Heart left ventricle (tissue), 16 donors: ENCODE results near the gene NYAP2. TPM values are rescaled to one million over a fixed set of nuclear protein-coding genes. Genes with fewer than 3 reads are reported as not detected.

Experiments used
- ATAC-seq, 4 donors: fragments of 200-7000 bp; cut with Tn5 transposase; one replicate each; pipeline ENCODE4 v1.9.1; 2020 to 2022; ENCODE audit warnings: moderate library complexity in 4 of 4, mild to moderate bottlenecking in 3 of 4, moderate number of reproducible peaks in 1 of 4
- DNase-seq, 5 donors: peaks; one replicate each; pipeline ENCODE4 v3.0.0-alpha.2; 2020
- H3K27ac ChIP-seq, 12 donors: fragments of 200-600 bp; sonication (generic) in 4 of 12; one replicate each; pipeline versions ENCODE4 v1.5.0 to v1.8.0; 2016 to 2022; ENCODE audit warnings: mild to moderate bottlenecking in 2 of 12
- H3K27me3 ChIP-seq, 9 donors: fragments of 200-600 bp; sonication (generic) in 2 of 9; one replicate each; pipeline versions ENCODE4 v1.5.1 to v1.8.0; 2016 to 2022; ENCODE audit warnings: mild to moderate bottlenecking in 3 of 9
- H3K36me3 ChIP-seq, 9 donors: fragments of 200-600 bp; sonication (generic) in 2 of 9; one replicate each; pipeline versions ENCODE4 v1.5.0 to v1.8.0; 2018 to 2022; ENCODE audit warnings: mild to moderate bottlenecking in 2 of 9
- H3K4me1 ChIP-seq, 12 donors: fragments of 200-600 bp; sonication (generic) in 4 of 12; one replicate each; pipeline versions ENCODE4 v1.5.0 to v1.8.0; 2016 to 2022; ENCODE audit warnings: mild to moderate bottlenecking in 3 of 12
- H3K4me3 ChIP-seq, 12 donors: fragments of 200-600 bp; sonication (generic) in 4 of 12; one replicate each; pipeline versions ENCODE4 v1.5.0 to v1.8.0; 2017 to 2022; ENCODE audit warnings: mild to moderate bottlenecking in 9 of 12, moderate library complexity in 4 of 12
- H3K9me3 ChIP-seq, 12 donors: fragments of 200-600 bp; sonication (generic) in 4 of 12; one replicate each; pipeline versions ENCODE4 v1.5.0 to v1.8.0; 2016 to 2022; ENCODE audit warnings: mild to moderate bottlenecking in 1 of 12
- CTCF ChIP-seq, 12 donors: fragments of 200-600 bp; sonication (generic) in 4 of 12; IDR thresholded peaks; one replicate each; pipeline versions ENCODE4 v1.5.0 to v1.8.0; 2018 to 2022; ENCODE audit warnings: antibody characterized with exemption in 12 of 12, mild to moderate bottlenecking in 5 of 12
- POLR2A ChIP-seq, 2 donors: fragments of 450-650 bp; IDR thresholded peaks; one replicate each; pipeline ENCODE4 v1.6.1; 2017; ENCODE audit warnings: antibody characterized with exemption in 2 of 2, mild to moderate bottlenecking in 2 of 2, moderate library complexity in 2 of 2
- whole genome bisulfite sequencing, 4 donors: extraction: QIAGEN DNeasy Blood & Tissue Kit in 2 of 4; methylation state at CpG; one replicate each; pipeline versions ENCODE4 v1.1.5 to v1.1.7; 2013 to 2018; 5-methylcytosine and 5-hydroxymethylcytosine counted together
- intact Hi-C, 10 donors: fragments of 100-400 bp; cut with DNase I; formaldehyde crosslinking; loops; one replicate each; pipeline versions ENCODE4 v1.11.1 to v1.14.2; 2022
- polyA plus RNA-seq, 2 donors: library from polyadenylated mRNA; stranded (reverse); fragments of 200-250 nt; gene quantifications; one replicate each; pipeline ENCODE4 v1.2.3, GENCODE V29; 2013
- total RNA-seq, 9 donors: library from RNA; depleted of rRNA in 2 of 9; stranded (reverse); fragments of >200 nt in 2 of 9; fragmentation: NEBNext Ultra II Directional in 3 of 9; extraction: Animal tissue kit (Norgen Biotek cat#: 25700) in 3 of 9; gene quantifications; one replicate each; pipeline versions ENCODE4 v1.1.0 to v1.2.4, GENCODE V29; 2016 to 2023
- donor health status: ischemic (EF 13 %, LVEDD 7.1; RV severe dilation, severe dysfunction).
- donor health status: healthy with polysubstance abuse.
- donor health status: DM: no; HTN: yes; CAD: no.
- donor health status: DM: no; HTN: no; CAD: no.
- donor health status: ischemic (EF 25% LVEDD 6.9; RV normal size, moderate dysfunction).
- donor health status: ischemic (EF 25% LVEDD 5.7; RV mildly dilated, moderate dysfunction).
- donor health status: healthy.
- donor health status: DM: yes; HTN: yes; CAD: no.
- donor health status: ischemic (EF 35%, LVEDD 5.7; RV mildly dilated, moderate dysfunction).
- donor health status: nonischemic (EF 11% LVEDD 7.7; RV severe dilation, severe dysfunction).
- donor health status: DM: yes; HTN: yes; CAD: no.
- donor health status: PGD.
- donor health status: ischemic (EF 29% LVEDD 5.4; RV normal size, mild dysfunction).
- donor health status: nonischemic (EF 23%, LVEDD 6.1; RV moderate dilation, normal function).

The NYAP2 gene
- total and polyA plus RNA-seq, 11 donors, result not detected

- TF ChIP-seq POLR2A (IDR thresholded peaks at IDR 0.05), result no peak
- ATAC-seq (no peak), DNase-seq (no peak)
- Histone ChIP-seq H3K36me3 (no peaks in the 10 kb centered on the region), H3K9me3 (no peaks in the 10 kb centered on the region), H3K27me3 (no peaks in the 10 kb centered on the region), H3K4me3 (no peak overlapping the region), H3K4me1 (no peaks in the 10 kb centered on the region), H3K27ac (no peak overlapping the region)
- intact Hi-C loops, result no loop called here
- 65 to 74% (median 68%) methylated on average over 5 of the region's 5 CpGs for WGBS, 4 donors
These were observed 293.7 kb downstream of the NYAP2 start for GRCh38 chr2:225693259-225693658.

GRCh38 chr2:225694664-225695063, 295.2 kb downstream of the NYAP2 start:
- no peak overlapping the region for H3K27ac ChIP-seq
- intact Hi-C loops, result no loop called here
- H3K4me3 ChIP-seq, result no peak overlapping the region
- no peak for TF ChIP-seq CTCF (IDR thresholded peaks at IDR 0.05)
- TF ChIP-seq POLR2A (IDR thresholded peaks at IDR 0.05), result no peak
- no peaks in the 10 kb centered on the region for H3K27me3 ChIP-seq
- no peaks in the 10 kb centered on the region for H3K4me1 ChIP-seq
- no peaks in the 10 kb centered on the region for H3K36me3 ChIP-seq
- ATAC-seq (no peak), DNase-seq (no peak)
- H3K9me3 ChIP-seq, result no peaks in the 10 kb centered on the region

- ATAC-seq (no peak), DNase-seq (no peak)
These were observed 298.4 kb downstream of the NYAP2 start for GRCh38 chr2:225697936-225698335.

More at GRCh38 chr2:225697936-225698335, 298.4 kb downstream of the NYAP2 start:
- no peak overlapping the region for H3K4me3 ChIP-seq
- H3K4me1 ChIP-seq, result no peaks in the 10 kb centered on the region
- no peak for TF ChIP-seq CTCF (IDR thresholded peaks at IDR 0.05)
- TF ChIP-seq POLR2A (IDR thresholded peaks at IDR 0.05), result no peak
- WGBS, 4 donors, result 85 to 93% (median 87%) methylated on average over 2 of the region's 2 CpGs
- H3K27me3 ChIP-seq, result no peaks in the 10 kb centered on the region
- intact Hi-C loops, result no loop called here
- no peaks in the 10 kb centered on the region for H3K36me3 ChIP-seq
- no peaks in the 10 kb centered on the region for H3K9me3 ChIP-seq
- H3K27ac ChIP-seq, result no peak overlapping the region
